Caco-2 (cell line): ENCODE data around the gene BACE2. TPM values are rescaled to one million over a fixed set of nuclear protein-coding genes. Genes with fewer than 3 reads are reported as not detected.

ENCODE experiments used
- BruUV-seq: library from RNA; stranded (reverse); fragments of 400-500 nt; replicated peaks from 2 replicates; lab custom pipeline; 2021; lab: Mats Ljungman, UMichigan
- CTCF ChIA-PET: fragments of 300-600 bp; sonication (Branson Sonifier 250); formaldehyde crosslinking; loops from one replicate; lab custom pipeline; 2022; ENCODE audit warnings: antibody characterized with exemption; lab: Charles Lee
- POLR2A ChIA-PET: fragments of 300-600 bp; sonication (Branson Sonifier 250); formaldehyde crosslinking; loops from one replicate; lab custom pipeline; 2022; ENCODE audit warnings: antibody characterized with exemption; lab: Charles Lee
- DNase-seq, 2 experiments: peaks; one replicate each; pipeline versions ENCODE4 v3.0.0 to v3.0.0-alpha.2; 2020 to 2022
- H3K27me3 ChIP-seq: replicated peaks from 2 replicates; pipeline ENCODE4 v1.6.0; 2011; ENCODE audit warnings: low read length; ENCODE audit not compliant: control insufficient read depth, insufficient read depth
- H3K36me3 ChIP-seq: 2 replicates; pipeline ENCODE4 v1.5.1; 2011; ENCODE audit warnings: low read length; ENCODE audit not compliant: control insufficient read depth, insufficient read depth
- H3K4me1 ChIP-seq: fragments of 250-450 bp; sonication (Bioruptor Pico); 2 replicates; pipeline ENCODE4 v1.5.1; 2020; ENCODE audit warnings: mild to moderate bottlenecking
- H3K4me3 ChIP-seq: 2 replicates; pipeline ENCODE4 v1.5.1; 2011; ENCODE audit warnings: low read depth, mild to moderate bottlenecking, control low read depth, low read length
- H3K9me3 ChIP-seq: fragments of 250-450 bp; sonication (Bioruptor Pico); 2 replicates; pipeline ENCODE4 v1.5.1; 2020; ENCODE audit warnings: mild to moderate bottlenecking, moderate library complexity
- H3K27ac Mint-ChIP-seq: one replicate; pipeline ENCODE4 v1.8.0; 2022; ENCODE audit warnings: mixed read lengths; ENCODE audit not compliant: unreplicated experiment
- H3K27me3 Mint-ChIP-seq: one replicate; pipeline ENCODE4 v1.8.0; 2022; ENCODE audit warnings: mixed read lengths; ENCODE audit not compliant: insufficient read depth, unreplicated experiment
- H3K36me3 Mint-ChIP-seq: one replicate; pipeline ENCODE4 v1.8.0; 2022; ENCODE audit warnings: mild to moderate bottlenecking, mixed read lengths; ENCODE audit not compliant: insufficient read depth, unreplicated experiment
- H3K4me1 Mint-ChIP-seq: one replicate; pipeline ENCODE4 v1.8.0; 2022; ENCODE audit warnings: low read depth, mixed read lengths; ENCODE audit not compliant: unreplicated experiment
- H3K4me3 Mint-ChIP-seq: one replicate; pipeline ENCODE4 v1.8.0; 2022; ENCODE audit warnings: mild to moderate bottlenecking, moderate library complexity, mixed read lengths; ENCODE audit not compliant: unreplicated experiment
- H3K9me3 Mint-ChIP-seq: one replicate; pipeline ENCODE4 v1.8.0; 2022; ENCODE audit warnings: mixed read lengths; ENCODE audit not compliant: unreplicated experiment
- intact Hi-C: fragments of 100-400 bp; cut with micrococcal nuclease; formaldehyde crosslinking; loops from one replicate; pipeline ENCODE4 v1.10.0; 2022; ENCODE audit not compliant: unreplicated experiment
- total RNA-seq: library from RNA; stranded (reverse); gene quantifications from 2 replicates; pipeline ENCODE4 v1.2.3, GENCODE V29; 2022
- TF ChIP-seq, protein P1 (sequence below), 2 experiments: fragments of 200-600 bp in 1 of 2; IDR thresholded peaks; 1 replicate in 1 of 2; 2 replicates in 1 of 2; pipeline versions ENCODE4 v1.5.1 to v1.8.0; 2011 to 2022; ENCODE audit warnings: antibody characterized with exemption in 1 of 2, control low read depth in 1 of 2, inconsistent platforms in 1 of 2, low read depth in 1 of 2, low read length in 1 of 2, mild to moderate bottlenecking in 1 of 2, moderate library complexity in 1 of 2; ENCODE audit not compliant: insufficient read depth in 1 of 2, severe bottlenecking in 1 of 2, unreplicated experiment in 1 of 2

BACE2 gene
- total RNA-seq, 1 experiment from 2014 or later, result 8.8 TPM

DNA sequence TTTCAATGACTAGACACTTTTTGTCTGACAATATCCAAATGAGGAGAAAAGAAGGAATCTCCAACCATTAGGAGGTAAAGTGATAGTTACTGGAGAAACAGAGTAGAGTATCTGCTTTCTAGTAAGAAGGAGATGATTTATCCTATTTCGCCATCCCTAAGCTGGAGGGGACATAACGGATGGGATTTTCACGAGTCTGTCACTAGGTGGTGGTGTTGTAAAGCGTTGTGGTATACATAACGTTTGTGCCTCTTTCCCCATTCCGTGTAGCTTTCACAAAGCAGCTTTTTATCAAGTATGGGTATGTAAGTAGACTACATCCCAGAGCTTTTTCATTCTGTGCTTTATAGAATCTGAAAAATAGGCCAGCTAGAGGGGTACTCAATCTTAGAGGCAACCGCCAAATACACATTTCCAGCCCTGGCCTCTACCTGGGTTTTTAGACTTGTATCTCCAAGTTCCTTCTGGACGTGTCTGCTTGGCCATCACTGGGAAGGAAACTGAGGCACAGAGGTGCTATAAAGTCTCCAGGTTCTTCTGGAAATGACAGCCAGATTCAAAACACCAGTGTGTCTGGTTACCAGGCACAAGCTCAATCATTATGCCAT lies 115.4 kb downstream of the BACE2 start:
- Histone ChIP-seq H3K9me3 (no peaks in the 10 kb centered on the region), H3K36me3 (no peaks in the 10 kb centered on the region), H3K27me3 (no peaks in the 10 kb centered on the region), H3K4me1 (no peaks in the 10 kb centered on the region), H3K4me3 (no peak overlapping the region)
- no peak overlapping the region for H3K27ac Mint-ChIP-seq
- no TSS peak for BruUV-seq
- ChIA-PET POLR2A (no interaction called here), CTCF (interaction anchor here (0.6 to 2.4 kb wide), 21 partner anchors 29 to 534 kb away, joined by 3 to 37 read pairs (median 5); no protein-coding TSS in a partner anchor)
- peak; percentile 61 to 74 for DNase-seq
- H3K4me1 Mint-ChIP-seq, result no peaks in the 10 kb centered on the region
- intact Hi-C loops, result loop anchor here (1.0 to 5.0 kb wide), 5 partner anchors 40 to 534 kb away; no protein-coding TSS in a partner anchor
- H3K36me3 Mint-ChIP-seq, result no peaks in the 10 kb centered on the region
- TF ChIP-seq, protein P1, sequence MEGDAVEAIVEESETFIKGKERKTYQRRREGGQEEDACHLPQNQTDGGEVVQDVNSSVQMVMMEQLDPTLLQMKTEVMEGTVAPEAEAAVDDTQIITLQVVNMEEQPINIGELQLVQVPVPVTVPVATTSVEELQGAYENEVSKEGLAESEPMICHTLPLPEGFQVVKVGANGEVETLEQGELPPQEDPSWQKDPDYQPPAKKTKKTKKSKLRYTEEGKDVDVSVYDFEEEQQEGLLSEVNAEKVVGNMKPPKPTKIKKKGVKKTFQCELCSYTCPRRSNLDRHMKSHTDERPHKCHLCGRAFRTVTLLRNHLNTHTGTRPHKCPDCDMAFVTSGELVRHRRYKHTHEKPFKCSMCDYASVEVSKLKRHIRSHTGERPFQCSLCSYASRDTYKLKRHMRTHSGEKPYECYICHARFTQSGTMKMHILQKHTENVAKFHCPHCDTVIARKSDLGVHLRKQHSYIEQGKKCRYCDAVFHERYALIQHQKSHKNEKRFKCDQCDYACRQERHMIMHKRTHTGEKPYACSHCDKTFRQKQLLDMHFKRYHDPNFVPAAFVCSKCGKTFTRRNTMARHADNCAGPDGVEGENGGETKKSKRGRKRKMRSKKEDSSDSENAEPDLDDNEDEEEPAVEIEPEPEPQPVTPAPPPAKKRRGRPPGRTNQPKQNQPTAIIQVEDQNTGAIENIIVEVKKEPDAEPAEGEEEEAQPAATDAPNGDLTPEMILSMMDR (IDR thresholded peaks at IDR 0.05; ENCODE audit: insufficient read depth in 1 of 2, low read depth in 1 of 2, low read length in 1 of 2, severe bottlenecking in 1 of 2, unreplicated experiment in 1 of 2), result peak; percentile 79 to 82
- no peaks in the 10 kb centered on the region for H3K9me3 Mint-ChIP-seq
- peaks cover 4% of the 10 kb centered on the region for H3K27me3 Mint-ChIP-seq
- H3K4me3 Mint-ChIP-seq, result no peak overlapping the region

DNA sequence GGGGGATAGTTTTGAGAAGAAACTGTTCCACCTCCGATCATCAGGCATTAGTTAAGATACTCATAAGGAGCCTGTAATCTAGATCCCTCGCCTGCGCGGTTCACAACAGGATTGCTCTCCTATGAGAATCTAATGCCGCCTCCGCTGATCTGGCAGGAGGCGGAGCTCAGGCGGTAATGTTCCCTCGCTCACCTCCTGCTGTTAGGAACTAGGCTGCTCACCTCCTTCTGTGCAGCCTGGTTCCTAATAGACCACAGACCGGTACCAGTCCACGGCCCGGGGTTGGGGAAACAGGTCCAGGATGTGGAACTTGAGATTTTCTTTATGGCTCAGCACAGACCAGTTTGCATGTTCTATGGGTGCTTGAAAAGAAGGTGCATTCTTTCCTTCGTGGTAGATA lies 121.5 kb downstream of the BACE2 start:
- no peaks in the 10 kb centered on the region for H3K36me3 ChIP-seq
- no peak overlapping the region for H3K4me3 Mint-ChIP-seq
- intact Hi-C loops, result no loop called here
- no peaks in the 10 kb centered on the region for H3K27me3 ChIP-seq
- H3K27ac Mint-ChIP-seq, result no peak overlapping the region
- no peaks in the 10 kb centered on the region for H3K36me3 Mint-ChIP-seq
- H3K9me3 ChIP-seq, result no peaks in the 10 kb centered on the region
- no TSS peak for BruUV-seq
- H3K4me1 ChIP-seq, result no peaks in the 10 kb centered on the region
- H3K27me3 Mint-ChIP-seq, result no peaks in the 10 kb centered on the region
- H3K4me3 ChIP-seq, result no peak overlapping the region
- TF ChIP-seq, protein P1 (IDR thresholded peaks at IDR 0.05; ENCODE audit: insufficient read depth in 1 of 2, low read depth in 1 of 2, low read length in 1 of 2, severe bottlenecking in 1 of 2, unreplicated experiment in 1 of 2), result no peak
- POLR2A ChIA-PET, result no interaction called here
- CTCF ChIA-PET, result no interaction called here
- no peaks in the 10 kb centered on the region for H3K9me3 Mint-ChIP-seq
- no peak for DNase-seq
- no peaks in the 10 kb centered on the region for H3K4me1 Mint-ChIP-seq

DNA sequence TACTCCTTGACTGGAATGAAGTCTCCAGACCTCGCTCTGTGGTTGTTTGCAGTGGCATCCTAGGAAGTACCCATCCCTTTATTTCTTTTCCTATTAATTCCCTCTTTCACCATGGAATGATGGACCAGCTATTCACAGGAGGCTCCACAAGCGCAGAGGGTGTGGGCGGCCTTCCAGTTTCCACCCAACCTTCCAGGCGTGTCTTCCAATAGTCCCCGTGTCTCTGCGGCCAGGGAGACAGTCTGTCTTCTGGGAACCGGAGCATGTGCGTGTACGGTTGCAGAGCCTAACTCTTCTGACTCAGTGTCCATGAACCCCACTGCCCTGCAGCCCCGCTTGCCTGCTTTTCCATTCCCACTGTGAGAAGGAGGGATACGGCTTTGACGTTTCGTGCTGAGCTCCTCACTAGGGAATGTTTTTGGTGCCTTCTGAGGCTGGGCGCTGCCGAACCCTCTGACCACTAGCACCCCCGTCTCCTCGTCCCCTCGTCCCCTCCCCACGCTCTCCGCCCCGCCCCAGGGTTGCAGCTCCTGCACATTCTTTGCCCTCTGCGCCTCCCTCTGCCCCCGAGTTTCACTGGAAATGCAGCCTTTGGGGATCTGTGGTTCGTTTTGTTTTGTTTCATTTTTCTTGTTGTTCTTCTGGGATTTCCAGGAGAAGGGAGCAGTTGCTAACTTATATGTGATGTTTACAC lies 122.3 kb downstream of the BACE2 start:
- DNase-seq, result no peak
- H3K9me3 Mint-ChIP-seq, result no peaks in the 10 kb centered on the region
- no peak overlapping the region for H3K4me3 Mint-ChIP-seq
- no peaks in the 10 kb centered on the region for H3K9me3 ChIP-seq
- no peak overlapping the region for H3K4me3 ChIP-seq
- TF ChIP-seq, protein P1 (IDR thresholded peaks at IDR 0.05; ENCODE audit: insufficient read depth in 1 of 2, low read depth in 1 of 2, low read length in 1 of 2, severe bottlenecking in 1 of 2, unreplicated experiment in 1 of 2), result no peak
- no peaks in the 10 kb centered on the region for H3K27me3 ChIP-seq
- H3K27me3 Mint-ChIP-seq, result no peaks in the 10 kb centered on the region
- H3K36me3 Mint-ChIP-seq, result no peaks in the 10 kb centered on the region
- CTCF ChIA-PET, result no interaction called here
- intact Hi-C loops, result no loop called here
- no peak overlapping the region for H3K27ac Mint-ChIP-seq
- no TSS peak for BruUV-seq
- no peaks in the 10 kb centered on the region for H3K36me3 ChIP-seq
- no peaks in the 10 kb centered on the region for H3K4me1 ChIP-seq
- no peaks in the 10 kb centered on the region for H3K4me1 Mint-ChIP-seq
- POLR2A ChIA-PET, result no interaction called here
